Coronary artery (tissue), 2 donors: Measurements from ENCODE around the gene POU5F1.

ENCODE experiments used
- DNase-seq: peaks from one replicate; pipeline ENCODE4 v3.0.0-alpha.2; 2017; ENCODE audit warnings: low spot score
- H3K27ac ChIP-seq, 2 donors: fragments of 200-600 bp; sonication (generic); one replicate each; pipeline ENCODE4 v1.5.1; 2016 to 2019
- H3K4me3 ChIP-seq: fragments of 200-600 bp; sonication (generic); 2 replicates; pipeline ENCODE4 v1.5.1; 2016; ENCODE audit warnings: mild to moderate bottlenecking, moderate library complexity
- CTCF ChIP-seq: fragments of 200-600 bp; sonication (generic); IDR thresholded peaks from one replicate; pipeline ENCODE4 v1.5.1; 2019; ENCODE audit warnings: antibody characterized with exemption

The POU5F1 gene

GRCh38 chr6:31144296-31144969 is 26.0 kb downstream of the POU5F1 start:
- TF ChIP-seq CTCF = no peak
- DNase-seq = no peak
- Histone ChIP-seq H3K27ac (no peak overlapping the region), H3K4me3 (no peak overlapping the region)

- H3K27ac ChIP-seq = no peak overlapping the region
- DNase-seq = no peak
- H3K4me3 ChIP-seq = no peak overlapping the region
- no peak for TF ChIP-seq CTCF
These were observed 27.3 kb downstream of the POU5F1 start for GRCh38 chr6:31143148-31143547.

GRCh38 chr6:31142361-31142761 is 28.1 kb downstream of the POU5F1 start:
- Histone ChIP-seq H3K27ac (no peak overlapping the region), H3K4me3 (no peak overlapping the region)
- TF ChIP-seq CTCF = no peak
- no peak for DNase-seq

GRCh38 chr6:31140643-31141042 is 29.8 kb downstream of the POU5F1 start:
- Histone ChIP-seq H3K27ac (no peak overlapping the region), H3K4me3 (no peak overlapping the region)
- TF ChIP-seq CTCF = no peak
- no peak for DNase-seq

GRCh38 chr6:31139599-31139998 is 30.9 kb downstream of the POU5F1 start:
- Histone ChIP-seq H3K4me3 (no peak overlapping the region), H3K27ac (no peak overlapping the region)
- no peak for TF ChIP-seq CTCF
- DNase-seq = no peak

GRCh38 chr6:31138982-31139381 is 31.5 kb downstream of the POU5F1 start, which contains the start of gene PSORS1C2:
Gene PSORS1C2 (minus strand): TSS chr6:31139066. CDS start chr6:31139026, 40 bp downstream.
- no peak within 1 kb of the TSS for H3K4me3 ChIP-seq
- no peak for DNase-seq
- H3K27ac ChIP-seq = no peak within 1 kb of the TSS
- TF ChIP-seq CTCF = no peak

- no peak overlapping the region for H3K4me3 ChIP-seq
- no peak for TF ChIP-seq CTCF
- no peak for DNase-seq
- no peak overlapping the region for H3K27ac ChIP-seq
These were observed 34.8 kb downstream of the POU5F1 start for GRCh38 chr6:31135710-31136109.
